ENCODE results near the gene GPATCH2.
A peak's percentile ranks its signal among the peaks of the same experiment; 100 is the strongest.
"Not testable (repeated sequence)": the region's sequence is repeated elsewhere in the genome, so short reads cannot be mapped to it uniquely, and the experiment has no call there.

GPATCH2 gene

DNA sequence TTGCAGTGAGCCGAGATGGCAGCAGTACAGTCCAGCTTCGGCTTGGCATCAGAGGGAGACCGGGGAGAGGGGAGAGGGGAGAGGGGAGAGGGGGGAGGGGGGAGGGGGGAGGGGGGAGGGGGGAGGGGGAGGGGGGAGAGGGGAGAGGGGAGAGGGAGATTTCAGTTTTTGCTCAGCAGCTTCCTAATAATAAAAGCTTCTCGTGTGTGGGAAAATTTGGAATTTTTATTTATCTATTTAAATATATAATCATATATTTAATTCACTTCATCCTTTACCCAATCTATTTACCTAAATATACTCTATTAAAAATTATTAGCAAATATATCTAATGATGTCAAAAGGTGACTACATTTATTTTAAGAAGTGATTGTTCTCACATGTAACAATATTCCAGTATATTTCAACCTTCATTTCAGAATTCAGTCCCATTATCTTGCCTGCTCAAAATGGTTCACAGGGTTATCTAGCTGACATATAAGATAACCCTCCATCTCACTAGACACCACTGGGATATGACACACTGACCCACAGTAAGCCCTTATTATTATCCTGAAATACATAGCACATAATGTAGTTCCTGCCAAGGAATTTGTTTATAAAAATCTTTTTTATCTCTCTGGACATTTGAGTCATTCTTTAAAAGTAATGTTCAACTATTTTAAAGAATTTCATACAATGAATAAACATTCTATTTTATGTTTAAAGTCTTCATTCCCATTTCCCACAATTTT lies 105.9 kb downstream of the GPATCH2 start:
- no peak for DNase-seq

DNA sequence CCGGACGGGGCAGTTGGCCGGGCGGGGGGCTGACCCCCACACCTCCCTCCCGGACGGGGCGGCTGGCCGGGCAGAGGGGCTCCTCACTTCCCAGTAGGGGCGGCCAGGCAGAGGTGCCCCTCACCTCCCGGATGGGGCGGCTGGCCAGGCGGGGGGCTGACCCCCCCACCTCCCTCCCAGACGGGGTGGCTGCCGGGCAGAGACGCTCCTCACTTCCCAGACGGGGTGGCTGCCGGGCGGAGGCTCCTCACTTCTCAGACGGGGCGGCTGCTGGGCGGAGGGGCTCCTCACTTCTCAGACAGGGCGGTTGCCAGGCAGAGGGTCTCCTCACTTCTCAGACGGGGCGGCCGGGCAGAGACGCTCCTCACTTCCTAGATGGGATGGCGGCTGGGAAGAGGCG lies 107.0 kb downstream of the GPATCH2 start:
- DNase-seq: not testable (repeated sequence)

DNA sequence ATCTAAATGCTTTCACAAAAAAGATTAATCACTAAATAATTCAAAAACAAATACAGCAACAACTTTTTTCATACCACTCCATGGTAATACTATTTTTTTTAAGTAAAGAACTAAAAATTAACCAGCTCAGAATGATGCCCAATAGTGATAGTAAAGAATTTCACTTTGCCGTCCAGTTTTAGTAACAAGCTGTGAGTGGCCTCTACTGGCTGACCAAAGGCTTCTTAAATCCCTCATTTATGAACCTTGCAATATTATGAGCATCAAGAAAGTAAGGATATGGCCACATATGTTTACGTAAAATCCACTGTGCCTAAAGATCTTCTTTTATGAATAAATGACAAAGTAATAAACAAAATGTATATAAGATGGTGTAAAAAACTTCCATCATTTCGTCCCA lies 108.6 kb downstream of the GPATCH2 start:
- no peak for DNase-seq

DNA sequence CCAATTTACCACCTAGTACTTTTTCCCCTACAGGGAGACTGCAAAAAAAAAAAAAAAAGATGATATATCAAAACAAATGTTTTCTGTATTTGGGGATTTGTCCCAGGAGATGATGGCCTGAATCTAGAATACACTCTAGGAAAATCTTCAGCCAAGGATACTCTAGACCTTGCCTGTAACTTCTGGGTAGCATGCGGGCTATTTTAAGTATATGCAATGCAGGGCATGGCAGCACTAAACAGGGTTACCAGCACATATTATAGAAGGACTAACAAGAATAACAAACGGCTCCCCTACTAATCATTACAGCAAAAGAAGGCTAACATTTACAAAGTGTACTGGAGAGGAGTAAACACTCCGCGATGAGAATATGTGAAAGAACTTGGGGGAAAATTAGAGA lies 109.6 kb downstream of the GPATCH2 start:
- no peak for DNase-seq

DNA sequence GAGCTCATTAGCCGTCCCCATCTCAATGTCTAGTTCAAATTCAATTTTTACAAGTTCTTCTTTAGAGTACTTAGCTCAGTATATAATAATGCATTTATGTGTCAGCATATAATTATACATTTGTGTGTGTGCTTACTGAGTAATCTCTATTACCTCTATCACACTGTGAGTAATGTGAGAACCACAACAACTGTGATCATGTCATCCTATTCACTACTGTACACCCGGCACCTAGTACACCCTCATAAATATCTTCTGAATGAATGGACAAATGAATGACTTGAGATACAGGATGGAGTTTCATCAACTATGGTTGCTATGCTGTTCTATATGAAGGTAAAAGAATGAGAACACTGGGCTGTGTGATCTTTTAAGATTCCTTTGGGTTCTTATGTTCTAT lies 124.0 kb downstream of the GPATCH2 start:
- DNase-seq: no peak

DNA sequence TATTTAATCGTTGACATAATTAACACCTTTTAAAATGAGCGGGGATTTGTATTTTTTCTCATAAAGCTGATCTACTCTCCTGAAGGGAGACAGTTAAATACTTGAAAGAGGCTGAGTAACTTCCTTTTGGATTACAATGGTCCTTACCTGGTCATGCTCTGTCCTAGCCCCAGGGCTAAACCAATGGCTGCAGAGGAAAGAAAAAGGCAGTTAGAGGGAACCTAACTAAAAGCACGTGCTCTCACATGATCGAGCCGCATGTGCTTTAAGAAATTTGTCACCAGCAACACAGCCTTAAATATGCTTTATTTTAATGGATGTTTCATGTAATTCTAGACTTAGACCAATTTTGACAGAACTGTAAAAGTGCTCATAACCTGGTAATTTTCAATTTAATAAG lies 132.7 kb downstream of the GPATCH2 start:
- no peak for DNase-seq

DNA sequence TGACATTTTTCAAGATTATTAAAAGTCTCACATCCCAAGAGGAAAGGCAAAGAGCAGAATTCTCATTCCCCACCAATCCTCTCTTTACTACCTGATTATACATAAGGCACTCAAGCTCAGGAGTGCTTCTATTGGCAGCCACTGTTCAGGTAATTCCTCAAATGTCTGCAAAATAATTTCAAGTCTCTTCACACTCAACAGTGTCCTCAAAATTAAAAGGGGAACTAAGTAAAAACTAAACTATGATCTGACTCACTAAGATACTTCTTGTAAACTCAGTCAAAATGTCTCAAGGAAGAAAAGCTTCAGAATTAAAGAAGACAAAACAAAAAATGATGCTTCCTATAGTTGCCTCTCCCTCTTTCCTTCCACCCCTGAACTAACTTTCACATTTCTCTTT lies 135.6 kb downstream of the GPATCH2 start:
- DNase-seq: no peak

DNA sequence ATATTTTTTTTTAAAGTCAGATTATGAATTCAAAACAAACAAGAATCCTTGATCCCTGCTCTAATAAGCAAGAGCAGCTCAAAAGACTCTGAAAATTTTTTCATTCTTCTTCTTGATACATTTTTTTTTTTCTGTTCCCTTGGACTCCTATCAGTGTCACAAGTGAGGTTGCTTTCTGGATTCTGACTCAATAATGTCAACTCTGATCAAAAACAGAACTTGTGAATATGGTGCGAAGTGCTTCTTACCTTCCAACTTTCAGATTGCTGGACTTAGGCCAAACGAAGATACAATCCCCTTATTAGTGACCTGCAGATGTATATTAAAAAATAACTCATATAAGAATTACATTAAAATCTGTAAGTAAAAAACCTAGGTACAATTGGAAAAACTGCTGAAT lies 136.1 kb downstream of the GPATCH2 start:
- no peak for DNase-seq

DNA sequence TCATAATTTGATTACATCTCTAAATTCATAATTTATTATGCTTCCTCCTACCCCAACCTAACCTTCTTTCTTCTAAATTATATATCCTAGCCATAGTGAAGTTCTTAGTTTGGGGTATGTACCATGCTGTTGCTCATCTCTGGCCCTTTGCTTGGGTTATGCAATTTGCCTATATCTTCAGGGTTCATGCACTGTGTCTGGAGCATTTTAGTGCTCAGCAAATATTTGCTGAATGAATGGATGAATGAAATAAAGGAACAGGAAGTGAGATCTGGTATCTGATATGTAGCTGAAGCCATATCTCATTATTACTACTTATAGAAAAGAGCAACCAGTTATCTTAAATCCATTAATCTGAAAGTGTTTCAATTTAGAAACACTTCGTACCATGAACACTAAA lies 137.6 kb downstream of the GPATCH2 start:
- DNase-seq: no peak

DNA sequence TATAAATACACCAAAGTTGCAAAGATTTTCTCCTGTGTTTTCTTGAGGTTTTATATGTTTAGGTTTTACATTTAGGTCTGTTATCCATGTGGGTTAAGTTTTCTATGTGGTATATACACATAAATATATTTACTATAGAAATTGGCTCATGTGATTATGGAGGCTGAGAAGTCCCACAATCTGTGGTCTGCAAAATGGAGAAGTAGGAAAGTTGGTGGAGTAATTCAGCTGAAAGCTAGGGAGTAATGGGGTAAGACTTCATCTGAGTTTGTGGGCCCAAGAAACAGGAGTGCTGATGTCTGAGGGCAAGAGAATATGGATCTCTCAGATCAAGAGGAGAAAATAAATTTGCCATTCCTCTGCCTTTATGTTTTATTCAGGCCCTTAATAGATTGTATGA lies 146.0 kb downstream of the GPATCH2 start:
- no peak for DNase-seq

DNA sequence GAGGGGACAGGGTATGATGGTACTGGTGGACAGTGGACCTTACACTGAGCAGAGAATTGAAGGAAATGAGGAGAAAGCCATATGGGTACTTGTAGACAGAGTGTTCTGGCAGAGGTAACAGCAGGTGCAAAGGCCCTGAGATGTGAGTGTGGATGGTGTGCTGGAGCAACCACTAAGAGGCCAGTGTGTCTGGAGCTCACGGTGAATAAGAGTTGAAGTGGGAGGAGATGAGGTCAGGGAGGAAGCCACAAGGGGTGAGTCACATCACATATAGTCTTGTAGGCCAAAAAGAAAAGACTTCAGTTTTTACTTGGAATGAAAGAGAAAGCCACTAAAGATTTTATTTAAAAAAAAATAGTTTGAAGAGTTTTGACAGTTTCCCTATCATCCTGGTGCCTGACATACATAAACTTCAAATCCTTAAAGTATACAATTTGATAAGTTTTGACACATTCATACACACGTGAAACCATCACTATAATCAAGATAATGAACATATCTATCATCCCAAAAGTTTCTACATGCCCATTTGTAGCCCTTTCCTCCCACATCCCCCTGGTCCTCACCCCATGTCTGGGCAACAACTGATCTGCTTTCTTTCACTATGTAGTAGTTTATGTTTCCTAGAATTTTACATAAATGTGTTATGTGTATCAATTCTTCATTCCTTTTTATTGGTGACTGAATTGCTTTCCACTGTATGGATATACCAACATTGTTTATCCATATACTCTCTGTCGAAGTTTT lies 148.4 kb downstream of the GPATCH2 start:
- DNase-seq: peak; percentile 5

DNA sequence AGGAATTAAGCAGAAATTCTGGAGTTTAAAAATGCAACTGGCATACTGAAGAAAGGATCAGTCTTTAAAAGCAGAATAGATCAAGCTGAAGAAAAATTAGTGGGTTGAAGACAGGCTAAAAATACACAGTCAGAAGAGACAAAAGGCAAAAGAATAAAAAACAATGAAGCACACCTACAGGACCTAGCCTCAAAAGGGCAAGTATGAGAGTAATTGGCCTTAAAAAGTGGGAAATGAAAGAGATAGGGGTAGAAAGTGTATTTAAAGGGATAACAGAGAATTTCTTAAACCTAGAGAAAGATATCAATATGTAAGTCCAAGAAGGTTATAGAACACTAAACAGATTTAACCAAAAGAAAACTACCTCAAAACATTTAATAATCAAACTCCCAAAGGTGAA lies 152.4 kb downstream of the GPATCH2 start:
- no peak for DNase-seq

DNA sequence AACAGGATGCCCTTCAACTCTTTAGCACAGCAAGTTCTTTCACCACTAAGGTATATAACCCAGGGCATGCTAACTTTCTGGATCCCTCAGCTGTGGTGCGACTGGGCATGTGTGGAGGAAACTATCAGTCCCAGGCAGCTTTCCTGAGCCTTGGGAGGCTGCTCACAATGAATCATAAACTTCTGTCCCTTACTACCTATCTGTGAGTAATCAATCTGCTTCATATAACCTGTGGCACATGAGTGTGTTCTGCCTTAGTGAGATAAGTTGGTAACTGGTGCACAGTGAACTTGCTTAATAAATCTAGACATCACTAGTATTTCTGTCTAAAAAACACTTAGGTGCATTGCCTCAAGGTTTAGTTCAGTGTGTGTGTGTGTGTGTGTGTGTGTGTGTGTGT lies 158.0 kb downstream of the GPATCH2 start:
- no peak for DNase-seq

DNA sequence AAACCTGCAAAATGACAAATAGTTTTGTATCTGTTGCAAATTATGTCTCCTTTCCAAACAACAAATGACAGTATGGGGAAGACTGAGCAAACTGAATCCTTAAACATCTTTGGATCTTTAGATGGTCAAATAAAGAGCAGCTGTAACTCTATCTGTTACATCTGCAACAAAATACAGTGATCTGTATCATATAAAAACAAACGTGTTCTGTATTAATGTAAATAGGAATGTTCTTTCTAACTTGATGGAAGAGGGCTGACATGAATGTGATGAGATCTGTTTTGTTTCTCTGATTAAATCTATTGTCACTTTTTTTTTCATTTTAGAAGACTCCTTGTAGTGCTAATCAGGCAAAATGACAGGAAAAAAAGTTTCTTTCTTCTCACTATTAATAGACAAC lies 159.5 kb downstream of the GPATCH2 start:
- DNase-seq: no peak

DNA sequence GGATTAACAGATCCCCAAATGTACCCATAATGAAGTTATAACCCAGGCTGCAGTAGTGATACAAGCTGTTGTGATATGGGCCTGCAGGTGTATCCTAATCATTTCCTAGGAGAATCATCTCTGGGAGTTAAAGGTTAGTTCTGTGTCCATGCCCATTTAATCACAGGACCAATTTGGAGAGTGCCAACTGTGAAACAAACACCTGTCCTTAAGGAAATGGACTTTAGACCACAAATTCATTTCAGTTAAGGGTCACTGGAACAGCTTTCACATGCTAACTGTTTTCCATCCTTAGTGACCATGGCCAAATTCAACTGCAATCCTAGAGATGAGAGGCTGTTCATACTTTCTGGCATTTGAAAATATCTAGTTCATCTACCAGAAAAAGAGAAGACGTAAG lies 160.9 kb downstream of the GPATCH2 start:
- DNase-seq: no peak

DNA sequence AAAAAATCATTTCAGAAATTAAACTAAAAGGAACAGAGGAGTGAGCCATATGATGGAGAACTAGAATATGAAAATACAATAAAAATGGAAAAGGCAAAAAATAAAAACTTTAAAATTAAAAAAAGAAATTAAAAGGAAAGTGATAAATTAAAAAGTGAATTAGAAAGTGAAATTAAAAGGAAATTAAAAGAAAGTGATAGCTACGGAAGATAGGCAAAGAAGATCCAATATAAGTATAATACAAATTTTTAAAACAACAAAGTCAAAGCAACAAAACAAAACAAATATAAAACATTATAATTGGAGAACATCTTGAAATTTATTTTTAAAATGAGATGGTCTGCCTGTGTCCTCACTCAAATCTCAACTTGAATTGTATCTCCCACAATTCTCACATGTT lies 165.8 kb downstream of the GPATCH2 start:
- DNase-seq: no peak

DNA sequence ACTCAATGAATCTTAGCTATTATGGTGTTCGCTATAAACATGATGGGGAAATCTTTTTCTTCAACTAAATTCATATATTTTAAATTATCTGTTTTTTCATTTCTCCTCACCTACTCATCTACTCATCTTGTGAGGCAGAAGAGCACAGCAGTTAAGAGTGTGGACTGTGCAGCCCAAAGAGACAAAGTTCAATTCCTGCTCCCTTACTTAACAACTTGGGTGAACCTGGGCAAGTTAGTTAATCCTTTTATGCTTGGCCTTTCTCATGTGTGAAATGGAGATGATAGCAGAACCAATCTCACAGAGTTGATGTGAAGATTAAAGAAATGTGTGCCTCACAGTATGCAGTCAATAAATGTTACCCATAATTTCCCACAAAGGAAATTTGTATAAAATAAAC lies 168.2 kb downstream of the GPATCH2 start:
- DNase-seq: no peak

DNA sequence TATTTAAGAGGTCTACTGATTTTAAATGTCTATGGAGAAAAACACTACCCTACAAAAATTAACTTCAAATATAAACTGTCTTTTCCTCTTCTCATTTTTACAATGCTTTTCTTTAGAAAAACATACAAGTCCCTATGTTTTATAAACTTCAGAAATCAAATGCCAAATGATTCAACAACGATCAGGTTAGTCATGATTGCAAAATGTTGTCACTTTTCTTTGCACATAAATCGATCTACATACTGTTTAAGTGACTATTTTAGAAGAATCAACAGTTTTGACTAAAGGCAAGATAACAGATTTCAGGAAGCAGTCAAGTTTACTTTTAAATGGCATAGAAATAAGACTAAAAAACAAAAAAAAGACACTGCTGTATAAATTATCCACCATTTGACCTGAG lies 168.7 kb downstream of the GPATCH2 start:
- no peak for DNase-seq

DNA sequence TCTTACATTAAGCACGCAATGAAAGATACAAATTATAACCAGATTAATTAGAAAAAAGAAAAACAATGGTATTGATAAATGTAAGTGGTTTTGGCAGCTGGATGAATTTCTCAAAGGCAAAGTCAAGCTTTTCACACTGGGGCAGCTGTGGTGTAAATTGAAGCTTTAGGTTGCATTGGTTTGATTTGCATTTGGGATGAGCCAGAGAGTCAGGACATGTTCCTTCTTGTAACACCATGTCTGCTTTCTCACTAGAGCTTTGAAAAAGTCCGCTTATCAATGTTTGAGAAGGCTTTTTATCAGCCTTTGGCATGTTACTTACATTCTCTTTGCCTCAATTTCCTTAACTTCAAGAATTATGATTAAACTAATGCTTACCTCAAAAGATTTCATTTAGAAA lies 173.9 kb downstream of the GPATCH2 start:
- no peak for DNase-seq

DNA sequence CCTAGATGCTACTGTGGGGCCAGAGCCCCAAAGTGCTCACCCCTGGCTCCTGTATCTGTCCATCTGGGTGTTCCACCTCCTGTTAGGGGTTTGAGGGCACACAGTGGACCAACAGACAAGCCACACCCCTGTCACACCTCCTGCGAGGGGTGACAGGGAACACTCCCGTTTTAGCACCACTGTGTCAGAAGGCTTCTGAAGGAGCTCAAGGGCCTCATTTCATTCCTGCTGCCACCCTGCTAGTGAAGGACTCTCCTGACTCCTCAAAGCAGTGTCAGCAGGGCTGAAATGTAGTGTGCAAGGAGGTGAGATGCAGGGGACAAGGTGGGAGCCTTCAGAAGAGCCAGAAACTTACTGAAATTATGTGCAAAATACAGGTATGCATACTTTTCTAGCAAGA lies 174.6 kb downstream of the GPATCH2 start:
- no peak for DNase-seq

DNA sequence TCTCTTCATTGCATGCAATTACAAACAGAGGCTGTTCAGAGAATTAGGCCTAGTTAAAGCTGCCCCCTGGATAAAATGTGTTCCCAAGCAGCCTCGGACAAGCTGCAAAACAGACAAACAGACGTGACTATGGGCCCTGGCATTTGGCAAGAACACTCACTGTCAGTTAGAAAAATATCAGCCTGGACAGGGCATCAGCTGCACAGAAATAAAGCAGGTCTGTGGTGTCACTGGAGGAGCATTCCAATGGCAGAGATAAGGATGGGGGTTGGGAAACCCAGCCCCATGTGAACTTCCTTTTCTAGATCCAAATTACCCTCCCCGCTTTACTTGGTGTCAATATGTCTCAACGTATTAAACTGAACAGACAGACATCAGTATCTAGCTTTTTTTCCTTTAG lies 177.1 kb downstream of the GPATCH2 start:
- DNase-seq: no peak

DNA sequence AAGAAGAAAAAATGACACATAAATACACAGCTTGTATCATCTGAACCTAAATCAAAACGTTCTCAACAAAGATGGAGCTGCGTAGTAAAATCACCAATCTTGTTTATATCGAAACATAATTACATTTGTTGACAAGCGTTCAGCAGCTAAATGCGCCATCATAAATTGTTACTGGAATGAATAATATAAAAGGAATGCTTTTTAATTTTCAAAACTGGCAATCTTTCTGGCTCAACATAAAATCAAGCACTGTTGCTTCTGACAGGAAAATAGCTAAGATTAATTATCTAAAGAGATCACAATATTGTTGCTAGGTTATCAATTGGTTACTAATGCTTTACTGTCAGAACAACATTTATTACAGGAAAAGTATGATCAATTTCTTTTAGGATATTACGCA lies 181.5 kb downstream of the GPATCH2 start:
- DNase-seq: no peak

DNA sequence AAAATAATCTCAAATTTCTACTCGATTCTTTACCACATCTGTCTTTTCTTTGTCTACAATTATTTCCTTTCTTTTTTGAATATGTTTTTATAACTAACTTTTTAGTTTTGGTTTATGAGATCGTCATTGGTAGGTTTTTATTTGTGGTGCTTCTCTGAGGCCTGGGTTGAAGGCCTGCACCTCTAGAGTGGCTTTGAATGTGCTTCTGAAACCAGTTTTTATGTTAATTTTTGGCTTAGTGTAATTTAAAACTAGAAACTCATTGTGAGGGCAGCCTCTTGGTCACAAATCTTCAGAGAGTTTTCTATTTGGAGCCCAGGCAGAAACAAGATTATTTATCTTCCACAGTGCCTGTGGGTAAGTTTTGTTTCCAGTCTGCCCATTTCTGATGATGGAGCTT lies 187.0 kb downstream of the GPATCH2 start:
- DNase-seq: no peak

DNA sequence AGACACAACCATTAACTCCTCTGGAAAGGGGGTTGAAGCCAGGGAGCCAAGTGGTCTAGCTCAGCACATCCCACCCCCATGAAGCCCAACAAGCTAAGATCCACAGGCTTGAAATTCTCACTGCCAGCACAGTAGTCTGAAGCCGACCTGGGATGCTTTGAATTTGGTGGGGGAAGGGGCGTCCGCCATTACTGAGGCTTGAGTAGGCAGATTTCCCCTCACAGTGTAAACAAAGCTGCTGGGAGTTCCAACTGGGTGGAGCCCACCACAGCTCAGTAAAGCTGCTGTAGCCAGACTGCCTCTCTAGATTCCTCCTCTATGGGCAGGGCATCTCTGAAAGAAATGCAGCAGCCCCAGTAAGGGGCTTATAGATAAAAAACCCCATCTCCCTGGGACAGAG lies 193.5 kb downstream of the GPATCH2 start:
- no peak for DNase-seq

DNA sequence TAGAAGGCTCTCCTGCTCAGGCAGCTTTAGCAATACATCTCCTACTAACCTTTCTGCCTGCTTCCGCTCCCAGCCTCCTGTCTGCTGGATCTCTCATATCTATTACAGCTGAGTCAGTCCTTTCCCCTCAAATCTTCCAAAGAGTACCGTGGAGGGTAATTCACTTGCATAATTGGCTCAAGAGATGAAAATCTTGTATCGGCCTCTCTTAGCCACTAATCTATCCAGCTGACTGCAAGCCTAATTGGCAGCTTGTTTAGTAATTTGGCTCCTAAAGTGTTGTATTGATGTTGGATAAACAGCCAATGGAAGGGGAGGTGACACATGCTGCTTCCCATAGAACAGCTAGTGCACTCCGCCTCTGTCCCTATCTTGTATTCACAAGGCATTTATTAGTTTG lies 195.7 kb downstream of the GPATCH2 start:
- DNase-seq: no peak
